DND-41 (cell line): ENCODE measurements around the gene TLK1.

Experiments
- ATAC-seq: fragments of 200-7000 bp; cut with Tn5 transposase; 3 replicates; pipeline ENCODE4 v1.9.1; 2021; ENCODE audit warnings: low read depth; ENCODE audit not compliant: insufficient read depth
- DNase-seq: peaks from one replicate; pipeline ENCODE4 v3.0.0-alpha.2; 2020
- H2AFZ ChIP-seq: 2 replicates; pipeline ENCODE4 v1.6.0; 2012; ENCODE audit warnings: low read depth, low read length
- H3K27ac ChIP-seq: 2 replicates; pipeline ENCODE4 v1.5.1; 2012; ENCODE audit warnings: low read length, inconsistent platforms
- H3K27me3 ChIP-seq: fragments of 200-600 bp; sonication (generic); 2 replicates; pipeline ENCODE4 v1.6.0; 2012; ENCODE audit warnings: low read length, mild to moderate bottlenecking, inconsistent platforms; ENCODE audit not compliant: insufficient read depth, poor library complexity
- H3K36me3 ChIP-seq: 2 replicates; pipeline ENCODE4 v1.5.1; 2012; ENCODE audit warnings: low read length, inconsistent platforms; ENCODE audit not compliant: insufficient read depth
- H3K4me1 ChIP-seq: 2 replicates; pipeline ENCODE4 v1.5.1; 2012; ENCODE audit warnings: mild to moderate bottlenecking, low read length; ENCODE audit not compliant: insufficient read depth
- H3K4me2 ChIP-seq: 2 replicates; pipeline ENCODE4 v1.6.0; 2012; ENCODE audit warnings: mild to moderate bottlenecking, moderate library complexity, low read length, inconsistent platforms; ENCODE audit not compliant: insufficient read depth
- H3K4me3 ChIP-seq, 2 experiments: fragments of 200-600 bp in 1 of 2; shearing (Covaris generic) in 1 of 2; 2 replicates each; pipeline ENCODE4 v1.5.1; 2012 to 2016; ENCODE audit warnings: inconsistent platforms in 2 of 2, low read length in 2 of 2, mild to moderate bottlenecking in 2 of 2, low read depth in 1 of 2, moderate library complexity in 1 of 2
- H3K79me2 ChIP-seq: 2 replicates; pipeline ENCODE4 v1.6.0; 2012; ENCODE audit warnings: low read length, inconsistent platforms; ENCODE audit not compliant: insufficient read depth
- H3K9ac ChIP-seq: 2 replicates; pipeline ENCODE4 v1.6.0; 2012; ENCODE audit warnings: low read depth, mild to moderate bottlenecking, inconsistent platforms, low read length, moderate library complexity
- H3K9me3 ChIP-seq: 2 replicates; pipeline ENCODE4 v1.5.1; 2012; ENCODE audit warnings: low read length, moderate library complexity, mild to moderate bottlenecking, inconsistent platforms; ENCODE audit not compliant: insufficient read depth, severe bottlenecking
- H4K20me1 ChIP-seq: 2 replicates; pipeline ENCODE4 v1.6.0; 2012; ENCODE audit warnings: low read length; ENCODE audit not compliant: insufficient read depth
- EZH2 ChIP-seq: IDR thresholded peaks from 3 replicates; pipeline ENCODE4 v1.6.1; 2012; ENCODE audit warnings: borderline replicate concordance, low read depth, mild to moderate bottlenecking, moderate library complexity, low read length, inconsistent platforms; ENCODE audit not compliant: severe bottlenecking
- TF ChIP-seq, protein P1 (sequence below): IDR thresholded peaks from 2 replicates; pipeline ENCODE4 v1.5.1; 2012; ENCODE audit warnings: borderline replicate concordance, low read length, moderate library complexity, mild to moderate bottlenecking; ENCODE audit not compliant: poor library complexity, severe bottlenecking; ENCODE audit errors: extremely low read depth

TLK1 gene

DNA sequence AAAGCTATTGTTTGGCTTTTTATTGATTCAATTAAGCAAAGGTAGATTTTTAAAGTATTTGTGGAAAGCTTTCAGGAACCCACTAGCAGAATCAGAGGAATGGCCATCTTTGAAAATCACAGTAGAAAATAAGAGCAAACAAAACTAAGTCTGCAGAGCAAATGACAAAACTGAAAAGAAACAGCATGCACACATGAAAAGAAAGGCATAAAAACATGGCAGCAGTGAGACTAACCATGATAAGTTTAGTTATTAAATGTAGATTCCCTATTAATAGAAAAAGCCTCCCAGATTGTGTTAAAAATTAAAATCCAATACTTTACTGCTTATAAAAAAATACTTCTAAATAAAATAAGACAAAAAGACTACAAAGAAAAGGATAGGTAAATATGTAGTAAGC, 9.1 kb upstream of the TLK1 start:
- no peaks in the 10 kb centered on the region for H3K36me3 ChIP-seq
- H3K4me1 ChIP-seq: no peaks in the 10 kb centered on the region
- H3K4me3 ChIP-seq: no peak overlapping the region
- ATAC-seq (no peak), DNase-seq (no peak)
- no peak overlapping the region for H3K9ac ChIP-seq
- H4K20me1 ChIP-seq: no peaks in the 10 kb centered on the region
- no peaks in the 10 kb centered on the region for H3K27me3 ChIP-seq
- TF ChIP-seq EZH2: no peak
- TF ChIP-seq, protein P1, sequence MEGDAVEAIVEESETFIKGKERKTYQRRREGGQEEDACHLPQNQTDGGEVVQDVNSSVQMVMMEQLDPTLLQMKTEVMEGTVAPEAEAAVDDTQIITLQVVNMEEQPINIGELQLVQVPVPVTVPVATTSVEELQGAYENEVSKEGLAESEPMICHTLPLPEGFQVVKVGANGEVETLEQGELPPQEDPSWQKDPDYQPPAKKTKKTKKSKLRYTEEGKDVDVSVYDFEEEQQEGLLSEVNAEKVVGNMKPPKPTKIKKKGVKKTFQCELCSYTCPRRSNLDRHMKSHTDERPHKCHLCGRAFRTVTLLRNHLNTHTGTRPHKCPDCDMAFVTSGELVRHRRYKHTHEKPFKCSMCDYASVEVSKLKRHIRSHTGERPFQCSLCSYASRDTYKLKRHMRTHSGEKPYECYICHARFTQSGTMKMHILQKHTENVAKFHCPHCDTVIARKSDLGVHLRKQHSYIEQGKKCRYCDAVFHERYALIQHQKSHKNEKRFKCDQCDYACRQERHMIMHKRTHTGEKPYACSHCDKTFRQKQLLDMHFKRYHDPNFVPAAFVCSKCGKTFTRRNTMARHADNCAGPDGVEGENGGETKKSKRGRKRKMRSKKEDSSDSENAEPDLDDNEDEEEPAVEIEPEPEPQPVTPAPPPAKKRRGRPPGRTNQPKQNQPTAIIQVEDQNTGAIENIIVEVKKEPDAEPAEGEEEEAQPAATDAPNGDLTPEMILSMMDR: no peak
- H2AFZ ChIP-seq: no peak overlapping the region
- no peak overlapping the region for H3K4me2 ChIP-seq
- no peaks in the 10 kb centered on the region for H3K79me2 ChIP-seq
- H3K9me3 ChIP-seq: no peaks in the 10 kb centered on the region
- H3K27ac ChIP-seq: no peak overlapping the region

DNA sequence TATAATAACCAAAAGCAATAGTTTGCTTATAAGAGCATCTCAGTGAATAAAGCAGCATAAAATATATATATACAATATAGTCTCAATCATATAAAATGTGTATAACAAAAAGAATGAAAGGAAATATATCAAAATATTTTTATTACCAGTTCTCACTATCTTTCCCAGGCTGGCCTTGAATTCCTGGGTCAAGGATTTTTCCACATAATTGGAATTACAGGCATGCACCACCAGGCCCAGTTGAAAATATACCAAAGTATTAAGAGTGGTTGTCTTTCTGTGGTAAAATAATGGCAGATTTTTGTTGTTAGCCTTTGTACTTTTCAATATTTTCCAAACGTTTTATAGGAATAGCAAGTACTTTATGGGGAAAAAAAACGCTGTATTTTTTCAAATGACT, 8.6 kb upstream of the TLK1 start:
- no peak overlapping the region for H3K4me2 ChIP-seq
- no peaks in the 10 kb centered on the region for H4K20me1 ChIP-seq
- no peak overlapping the region for H3K27ac ChIP-seq
- TF ChIP-seq, protein P1: no peak
- no peak overlapping the region for H2AFZ ChIP-seq
- H3K27me3 ChIP-seq: no peaks in the 10 kb centered on the region
- H3K9ac ChIP-seq: no peak overlapping the region
- no peak for DNase-seq
- no peaks in the 10 kb centered on the region for H3K36me3 ChIP-seq
- no peaks in the 10 kb centered on the region for H3K9me3 ChIP-seq
- no peak overlapping the region for H3K4me3 ChIP-seq
- no peaks in the 10 kb centered on the region for H3K79me2 ChIP-seq
- ATAC-seq: no peak
- H3K4me1 ChIP-seq: no peaks in the 10 kb centered on the region

DNA sequence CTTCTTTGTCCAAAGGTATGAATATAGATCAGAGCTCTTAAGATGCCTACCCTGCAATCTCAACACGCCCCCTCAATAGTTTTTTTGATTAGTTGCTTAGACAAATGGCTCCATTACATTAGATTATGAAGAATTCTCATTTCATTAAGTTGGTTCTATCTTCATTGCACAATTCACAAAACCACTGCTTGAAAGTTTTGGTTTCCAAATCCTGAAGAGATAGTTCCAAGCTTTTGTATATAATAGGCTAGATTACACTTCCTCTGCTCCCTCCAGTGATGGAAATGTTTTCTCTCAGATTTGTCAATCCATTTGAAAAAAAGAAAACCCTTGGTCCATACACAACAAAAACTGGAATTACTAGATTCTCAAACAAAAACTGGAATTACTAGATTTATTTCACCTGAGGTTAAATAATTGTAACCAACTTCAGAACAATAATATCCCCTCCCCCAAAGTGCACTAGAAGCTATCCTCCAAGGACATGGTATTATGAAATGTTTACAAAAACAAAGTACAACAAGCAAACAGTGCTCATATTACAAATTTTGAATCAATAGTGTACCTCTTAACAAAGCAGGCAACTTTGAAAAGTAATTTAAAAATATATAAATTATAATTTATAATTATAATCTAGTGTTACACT, 6.8 kb upstream of the TLK1 start:
- no peak overlapping the region for H3K9ac ChIP-seq
- peaks cover 3% of the 10 kb centered on the region for H3K4me1 ChIP-seq
- ATAC-seq (no peak), DNase-seq (no peak)
- H3K4me3 ChIP-seq: no peak overlapping the region
- TF ChIP-seq EZH2: no peak
- TF ChIP-seq, protein P1: no peak
- no peak overlapping the region for H2AFZ ChIP-seq
- no peaks in the 10 kb centered on the region for H4K20me1 ChIP-seq
- no peak overlapping the region for H3K27ac ChIP-seq
- no peak overlapping the region for H3K4me2 ChIP-seq
- H3K79me2 ChIP-seq: no peaks in the 10 kb centered on the region
- no peaks in the 10 kb centered on the region for H3K27me3 ChIP-seq
- H3K9me3 ChIP-seq: no peaks in the 10 kb centered on the region
- H3K36me3 ChIP-seq: no peaks in the 10 kb centered on the region

DNA sequence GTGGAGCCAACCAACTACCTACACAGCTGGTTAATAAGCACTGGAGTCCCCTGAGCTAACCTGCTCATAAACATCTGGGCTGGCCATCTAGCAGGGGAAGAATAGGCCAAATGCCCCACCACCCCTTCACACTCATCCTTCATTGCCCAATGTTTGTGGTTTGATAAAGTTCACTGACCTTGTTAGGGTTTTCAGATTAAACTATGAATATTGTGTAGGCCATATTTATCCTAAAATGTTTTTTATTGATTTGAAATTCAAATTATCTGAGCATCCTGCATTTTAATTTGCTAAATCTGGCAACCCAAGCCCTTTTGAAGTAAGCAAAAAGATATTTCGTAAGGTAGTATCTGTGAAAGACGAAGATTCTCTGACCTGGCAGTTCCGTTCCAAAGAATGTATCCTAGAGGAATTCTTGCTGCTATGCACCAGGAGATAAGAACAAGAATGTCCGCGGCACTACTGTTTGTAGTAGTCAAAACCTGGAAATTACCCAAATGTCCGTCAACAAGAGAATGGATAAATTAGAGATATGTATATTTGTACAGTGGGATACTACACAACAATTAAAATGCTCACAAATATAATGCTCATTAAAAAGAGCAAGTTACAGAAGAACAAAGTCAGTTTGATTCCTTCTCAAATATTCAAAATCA, 5.8 kb upstream of the TLK1 start:
- H3K4me1 ChIP-seq: peaks cover 13% of the 10 kb centered on the region
- TF ChIP-seq EZH2: no peak
- TF ChIP-seq, protein P1: no peak
- H3K9me3 ChIP-seq: no peaks in the 10 kb centered on the region
- no peaks in the 10 kb centered on the region for H3K79me2 ChIP-seq
- no peak overlapping the region for H2AFZ ChIP-seq
- H3K27me3 ChIP-seq: no peaks in the 10 kb centered on the region
- DNase-seq (no peak), ATAC-seq (no peak)
- no peak overlapping the region for H3K9ac ChIP-seq
- no peaks in the 10 kb centered on the region for H4K20me1 ChIP-seq
- H3K27ac ChIP-seq: no peak overlapping the region
- no peak overlapping the region for H3K4me3 ChIP-seq
- H3K36me3 ChIP-seq: no peaks in the 10 kb centered on the region
- H3K4me2 ChIP-seq: no peak overlapping the region
